Measurements from ENCODE around the gene PNMA8C.
"Not testable (repeated sequence)": the region's sequence is repeated elsewhere in the genome, so short reads cannot be mapped to it uniquely, and the experiment has no call there.

Gene PNMA8C

DNA sequence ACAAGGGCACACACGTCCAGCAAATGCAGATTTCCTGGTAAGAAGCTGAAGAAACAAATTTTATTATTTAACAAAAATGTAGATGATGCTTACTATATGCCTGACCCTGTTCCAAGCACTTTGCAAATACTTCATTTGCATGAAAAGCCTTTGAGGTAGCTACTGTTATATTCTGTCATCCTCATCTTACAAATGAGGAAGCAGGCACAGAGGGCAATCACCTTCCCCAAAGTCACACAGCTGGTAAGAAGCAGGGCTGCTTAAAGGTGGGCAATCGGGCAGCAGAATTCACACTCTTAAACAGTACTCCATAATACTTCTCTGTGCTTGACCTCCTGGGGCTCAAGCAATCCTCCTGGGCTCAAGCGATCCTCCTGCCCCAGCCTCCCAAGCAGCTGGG lies 18.3 kb upstream of the PNMA8C start:
- no peak for DNase-seq (ENCODE audit: low spot score)

- DNase-seq (ENCODE audit: low spot score) = no peak
These were observed 17.3 kb upstream of the PNMA8C start for GRCh38 chr19:46446021-46446420.

DNA sequence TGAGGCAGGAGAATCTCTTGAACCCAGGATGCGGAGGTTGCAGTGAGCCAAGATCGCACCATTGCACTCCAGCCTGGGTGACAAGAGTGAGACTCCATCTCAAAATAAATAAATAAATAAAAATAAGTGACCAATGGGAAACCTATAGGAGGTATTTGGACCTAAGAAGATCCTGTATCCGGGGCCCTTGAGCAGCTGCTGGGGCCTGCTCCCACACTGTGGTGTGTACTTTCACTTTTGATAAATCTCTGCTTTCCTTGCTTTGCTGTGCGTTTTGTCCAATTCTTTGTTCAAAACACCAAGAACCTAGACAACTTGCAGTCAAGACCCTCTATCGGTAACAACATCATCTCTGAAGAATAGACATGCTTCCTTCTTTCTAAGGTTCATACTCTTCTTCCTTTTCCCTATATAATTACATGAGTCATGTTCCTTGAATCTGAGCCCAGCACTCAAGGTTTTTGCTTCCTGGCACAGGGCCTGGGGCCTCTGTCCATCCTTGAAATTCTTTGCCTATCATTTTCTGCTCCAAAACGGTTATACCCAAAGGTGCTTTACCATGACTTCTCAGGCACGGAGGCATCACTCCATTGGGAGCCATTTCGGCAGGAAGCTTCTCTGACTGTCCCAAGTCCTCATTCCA lies 14.2 kb upstream of the PNMA8C start:
- DNase-seq (ENCODE audit: low spot score) = no peak

GRCh38 chr19:46441866-46442265 lies 13.1 kb upstream of the PNMA8C start:
- DNase-seq (ENCODE audit: low spot score) = no peak

GRCh38 chr19:46435689-46436088 lies 7.0 kb upstream of the PNMA8C start:
- DNase-seq (ENCODE audit: low spot score) = not testable (repeated sequence)

DNA sequence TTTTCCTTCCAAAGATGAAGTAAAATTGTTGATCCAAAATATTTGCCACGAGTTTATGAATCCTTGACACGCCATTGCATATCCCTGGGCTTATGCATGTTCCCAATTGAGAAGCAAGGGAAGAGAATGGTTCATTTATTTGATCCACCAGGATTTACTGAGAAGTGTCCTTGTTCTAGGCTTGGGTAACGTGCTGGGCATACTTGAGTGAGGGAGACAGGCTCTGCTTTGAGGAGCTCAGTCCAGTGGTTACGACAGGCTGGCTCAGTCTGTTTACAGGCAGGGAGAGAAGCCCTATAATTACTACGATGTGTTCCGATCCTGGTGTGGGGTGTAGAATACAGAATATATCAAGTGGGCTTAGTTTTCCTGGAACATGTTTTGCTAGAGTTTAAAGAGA lies 6.3 kb upstream of the PNMA8C start:
- DNase-seq (ENCODE audit: low spot score) = no peak

DNA sequence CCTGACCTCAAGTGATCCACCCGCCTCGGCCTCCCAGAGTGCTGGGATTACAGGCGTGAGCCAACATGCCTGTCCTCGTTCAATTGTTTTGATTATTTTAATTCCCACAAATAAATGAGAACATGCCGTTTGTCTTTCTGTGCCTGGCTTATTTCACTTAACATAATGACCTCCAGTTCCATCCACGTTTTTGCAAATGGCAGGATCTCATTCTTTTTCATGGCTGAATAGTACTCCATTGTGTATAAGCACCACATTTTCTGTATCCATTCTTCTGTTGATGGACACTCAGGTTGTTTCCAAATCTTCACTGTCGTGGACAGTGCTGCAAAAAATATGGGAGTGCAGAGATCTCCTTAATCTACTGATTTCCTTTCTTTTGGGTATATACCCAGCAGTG lies 4.7 kb upstream of the PNMA8C start:
- DNase-seq (ENCODE audit: low spot score) = not testable (repeated sequence)

DNA sequence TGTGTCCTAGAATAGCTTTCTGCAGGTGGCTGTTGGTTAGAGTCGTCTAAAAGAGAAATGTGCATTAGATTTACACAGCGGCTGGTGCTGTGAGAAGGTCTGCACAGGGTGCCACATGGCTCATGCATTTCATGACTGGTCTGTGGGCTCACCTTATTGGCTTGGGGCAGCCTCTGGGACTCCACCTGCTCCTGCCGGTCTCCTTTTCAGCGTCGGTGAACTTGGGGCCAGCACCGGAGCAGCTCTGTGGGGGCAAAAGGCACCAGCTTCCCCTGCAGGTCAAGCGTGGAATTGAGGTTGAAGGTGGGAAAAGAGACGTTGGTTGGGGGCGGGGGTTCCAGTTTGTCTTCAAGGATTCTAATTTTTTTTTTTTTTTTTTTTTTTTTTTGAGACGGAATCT lies 3.1 kb upstream of the PNMA8C start:
- no peak for DNase-seq (ENCODE audit: low spot score)

- DNase-seq (ENCODE audit: low spot score) = no peak
These were observed 1.3 kb upstream of the PNMA8C start for GRCh38 chr19:46429999-46430398.

GRCh38 chr19:46427518-46428045 lies 1.2 kb downstream of the PNMA8C start:
- no peak for DNase-seq (ENCODE audit: low spot score)

GRCh38 chr19:46426506-46427162 lies 2.1 kb downstream of the PNMA8C start:
- DNase-seq (ENCODE audit: low spot score) = no peak

- DNase-seq (ENCODE audit: low spot score) = no peak
These were observed 2.7 kb downstream of the PNMA8C start for GRCh38 chr19:46426035-46426505.

GRCh38 chr19:46423188-46423587 lies 5.5 kb downstream of the PNMA8C start:
- no peak for DNase-seq (ENCODE audit: low spot score)

- no peak for DNase-seq (ENCODE audit: low spot score)
These were observed 6.4 kb downstream of the PNMA8C start for GRCh38 chr19:46422344-46422743.

- DNase-seq (ENCODE audit: low spot score) = no peak
These were observed 8.7 kb downstream of the PNMA8C start for GRCh38 chr19:46420056-46420455.

GRCh38 chr19:46415804-46416709 lies 12.7 kb downstream of the PNMA8C start:
- not testable (repeated sequence) for DNase-seq (ENCODE audit: low spot score)

- not testable (repeated sequence) for DNase-seq (ENCODE audit: low spot score)
These were observed 13.8 kb downstream of the PNMA8C start for GRCh38 chr19:46414899-46415298.

DNA sequence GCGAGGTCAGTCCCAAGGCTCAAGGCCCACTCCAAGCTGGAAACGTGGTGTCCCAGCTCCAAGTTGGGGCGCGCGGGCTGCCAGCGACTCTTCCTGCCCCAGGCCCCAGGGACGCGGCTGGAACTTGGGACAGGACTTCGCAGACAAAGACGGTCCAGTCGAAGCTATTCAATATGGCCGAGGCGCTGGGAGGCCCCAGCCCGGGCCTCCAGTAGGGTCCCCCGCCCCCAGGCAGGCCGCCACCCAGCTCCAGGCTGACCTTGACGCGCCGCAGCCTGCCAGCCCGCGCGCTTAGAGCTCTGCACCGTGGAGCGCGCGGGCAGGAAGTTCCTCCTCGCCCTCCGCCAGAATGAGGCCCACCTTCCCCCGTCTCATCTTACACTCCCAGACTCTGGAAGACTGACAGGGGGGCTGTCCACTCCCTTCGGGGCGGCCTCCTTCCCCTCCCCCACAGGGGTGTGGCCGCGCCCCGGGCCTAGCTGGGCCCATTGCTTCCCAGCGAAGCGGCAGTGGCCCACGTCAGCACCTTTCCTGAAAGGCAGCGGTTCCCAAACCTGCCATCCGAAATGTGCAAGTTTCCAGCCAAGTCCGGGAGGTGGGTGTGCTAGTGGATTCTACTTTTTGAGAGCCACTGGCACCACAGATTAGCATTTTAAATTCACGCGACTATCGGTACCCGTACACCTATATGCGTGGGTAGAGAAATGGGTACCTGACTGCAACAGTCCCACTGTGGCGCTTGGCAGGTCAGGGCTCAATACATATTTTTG lies 15.3 kb downstream of the PNMA8C start, which contains the start of gene CCDC8:
CCDC8 (minus strand) TSS at position 303 of the 770 bp plus-strand sequence. CDS start 754 bp downstream, outside the sequence.
- DNase-seq (ENCODE audit: low spot score) = no peak

DNA sequence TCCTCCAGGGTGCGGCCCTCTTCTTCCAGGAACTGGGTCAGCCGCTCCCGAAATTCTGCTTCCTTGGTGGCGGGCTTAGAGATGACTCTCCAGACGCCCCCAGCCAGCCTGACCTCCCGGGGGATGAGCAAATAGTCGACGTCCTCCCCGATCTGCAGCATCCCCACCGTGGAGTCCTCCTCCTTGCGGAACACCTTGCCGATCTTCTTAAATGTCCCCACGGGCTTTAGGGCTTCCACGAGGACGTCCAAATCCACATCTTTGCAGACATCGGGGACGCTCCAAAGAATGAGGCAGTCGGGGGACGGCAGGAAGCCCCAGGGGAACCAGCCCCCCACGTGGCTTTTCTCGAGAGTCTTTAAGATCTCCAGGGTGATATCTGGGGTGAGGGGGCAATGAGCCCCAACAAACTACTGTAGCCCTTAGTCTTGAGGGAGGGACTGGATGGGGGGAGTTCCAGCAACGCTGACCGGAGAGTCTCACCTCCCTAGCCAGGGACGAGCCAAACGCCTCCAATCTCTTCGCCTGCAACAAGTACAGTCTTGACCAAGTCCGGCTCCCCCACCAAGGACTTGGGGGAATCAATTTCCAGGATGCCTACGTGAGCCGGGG lies 16.0 kb downstream of the PNMA8C start:
- no peak for DNase-seq (ENCODE audit: low spot score)

DNA sequence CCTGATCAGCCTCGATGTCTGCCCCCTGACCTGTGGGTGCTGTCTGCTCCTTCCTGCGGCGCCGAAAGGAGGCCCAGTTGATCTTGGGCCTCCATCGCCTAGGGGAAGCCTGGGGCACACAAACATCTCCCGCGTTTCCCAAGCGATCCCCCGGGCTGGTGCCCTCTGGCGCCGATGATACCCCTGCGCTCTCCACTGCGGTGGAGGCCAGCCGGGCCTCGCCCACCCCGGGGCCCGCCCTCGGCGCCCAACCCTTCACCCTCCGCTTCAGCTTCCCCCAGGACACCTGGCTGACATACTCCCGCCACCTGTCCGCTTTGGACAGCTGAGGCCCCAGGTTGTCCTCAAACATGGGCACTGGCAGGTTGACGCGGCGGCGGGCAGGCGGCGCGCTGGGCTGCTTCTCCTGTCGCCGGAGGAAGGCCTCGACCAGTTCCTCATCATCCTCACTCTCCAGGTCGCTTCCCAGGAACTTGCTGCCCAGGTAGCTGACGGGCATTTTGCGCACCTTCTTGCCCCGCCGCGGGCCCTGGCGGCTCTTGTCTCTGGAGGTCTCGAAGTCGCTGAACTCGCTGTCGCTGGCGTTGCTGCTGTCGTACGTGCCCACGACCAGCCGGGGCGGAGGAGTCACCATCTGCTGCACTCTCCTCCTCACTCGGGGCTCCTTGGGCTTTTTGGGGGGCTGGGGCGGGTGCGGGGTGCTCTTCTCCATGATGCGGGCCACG lies 16.6 kb downstream of the PNMA8C start:
- DNase-seq (ENCODE audit: low spot score) = no peak
